Measurements from ENCODE around the gene ATXN10.

The ATXN10 gene

DNA sequence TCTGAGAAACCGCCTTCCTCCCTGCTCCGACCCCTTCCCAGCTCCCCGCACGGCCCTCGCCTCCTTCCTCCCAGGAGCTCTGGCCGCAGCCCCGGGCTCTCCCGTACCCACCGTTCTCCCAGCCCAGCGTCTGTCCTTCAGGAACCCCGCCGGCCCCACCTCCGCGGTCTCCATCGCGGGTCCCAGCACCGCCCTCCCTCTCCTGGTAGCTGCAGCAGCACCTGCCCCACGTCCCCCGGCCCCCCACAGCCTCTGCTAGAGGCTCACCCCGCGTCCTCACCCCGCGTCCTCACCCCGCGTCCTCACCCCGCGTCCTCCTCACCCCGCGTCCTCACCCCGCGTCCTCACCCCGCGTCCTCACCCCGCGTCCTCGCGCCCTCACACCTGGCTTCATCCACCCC, 219.4 kb downstream of the ATXN10 start:
- H3K4me3 ChIP-seq (ENCODE audit: low read depth, low read length): no peak overlapping the region
- DNase-seq (ENCODE audit: low read depth): no peak
- TF ChIP-seq POLR2A (IDR thresholded peaks at IDR 0.05; ENCODE audit: extremely low read depth, insufficient read length) (no peak), MAX (IDR thresholded peaks at IDR 0.05; ENCODE audit: low read depth, low read length) (no peak), MYC (IDR thresholded peaks at IDR 0.05; ENCODE audit: low read depth, low read length) (no peak)
- TF ChIP-seq, protein P1, sequence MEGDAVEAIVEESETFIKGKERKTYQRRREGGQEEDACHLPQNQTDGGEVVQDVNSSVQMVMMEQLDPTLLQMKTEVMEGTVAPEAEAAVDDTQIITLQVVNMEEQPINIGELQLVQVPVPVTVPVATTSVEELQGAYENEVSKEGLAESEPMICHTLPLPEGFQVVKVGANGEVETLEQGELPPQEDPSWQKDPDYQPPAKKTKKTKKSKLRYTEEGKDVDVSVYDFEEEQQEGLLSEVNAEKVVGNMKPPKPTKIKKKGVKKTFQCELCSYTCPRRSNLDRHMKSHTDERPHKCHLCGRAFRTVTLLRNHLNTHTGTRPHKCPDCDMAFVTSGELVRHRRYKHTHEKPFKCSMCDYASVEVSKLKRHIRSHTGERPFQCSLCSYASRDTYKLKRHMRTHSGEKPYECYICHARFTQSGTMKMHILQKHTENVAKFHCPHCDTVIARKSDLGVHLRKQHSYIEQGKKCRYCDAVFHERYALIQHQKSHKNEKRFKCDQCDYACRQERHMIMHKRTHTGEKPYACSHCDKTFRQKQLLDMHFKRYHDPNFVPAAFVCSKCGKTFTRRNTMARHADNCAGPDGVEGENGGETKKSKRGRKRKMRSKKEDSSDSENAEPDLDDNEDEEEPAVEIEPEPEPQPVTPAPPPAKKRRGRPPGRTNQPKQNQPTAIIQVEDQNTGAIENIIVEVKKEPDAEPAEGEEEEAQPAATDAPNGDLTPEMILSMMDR (IDR thresholded peaks at IDR 0.05; ENCODE audit: low read depth, low read length): no peak

GRCh38 chr22:45891471-45891995, 219.9 kb downstream of the ATXN10 start:
- DNase-seq (ENCODE audit: low read depth): peak; percentile 59
- H3K4me3 ChIP-seq (ENCODE audit: low read depth, low read length): no peak overlapping the region
- TF ChIP-seq MYC (IDR thresholded peaks at IDR 0.05; ENCODE audit: low read depth, low read length) (no peak), MAX (IDR thresholded peaks at IDR 0.05; ENCODE audit: low read depth, low read length) (no peak), POLR2A (IDR thresholded peaks at IDR 0.05; ENCODE audit: extremely low read depth, insufficient read length) (no peak)
- TF ChIP-seq, protein P1 (IDR thresholded peaks at IDR 0.05; ENCODE audit: low read depth, low read length): no peak

GRCh38 chr22:45891996-45892621, 220.5 kb downstream of the ATXN10 start:
- no peak overlapping the region for H3K4me3 ChIP-seq (ENCODE audit: low read depth, low read length)
- peak; percentile 81 for DNase-seq (ENCODE audit: low read depth)
- TF ChIP-seq, protein P1 (IDR thresholded peaks at IDR 0.05; ENCODE audit: low read depth, low read length): no peak
- TF ChIP-seq MYC (IDR thresholded peaks at IDR 0.05; ENCODE audit: low read depth, low read length) (no peak), MAX (IDR thresholded peaks at IDR 0.05; ENCODE audit: low read depth, low read length) (no peak), POLR2A (IDR thresholded peaks at IDR 0.05; ENCODE audit: extremely low read depth, insufficient read length) (no peak)

DNA sequence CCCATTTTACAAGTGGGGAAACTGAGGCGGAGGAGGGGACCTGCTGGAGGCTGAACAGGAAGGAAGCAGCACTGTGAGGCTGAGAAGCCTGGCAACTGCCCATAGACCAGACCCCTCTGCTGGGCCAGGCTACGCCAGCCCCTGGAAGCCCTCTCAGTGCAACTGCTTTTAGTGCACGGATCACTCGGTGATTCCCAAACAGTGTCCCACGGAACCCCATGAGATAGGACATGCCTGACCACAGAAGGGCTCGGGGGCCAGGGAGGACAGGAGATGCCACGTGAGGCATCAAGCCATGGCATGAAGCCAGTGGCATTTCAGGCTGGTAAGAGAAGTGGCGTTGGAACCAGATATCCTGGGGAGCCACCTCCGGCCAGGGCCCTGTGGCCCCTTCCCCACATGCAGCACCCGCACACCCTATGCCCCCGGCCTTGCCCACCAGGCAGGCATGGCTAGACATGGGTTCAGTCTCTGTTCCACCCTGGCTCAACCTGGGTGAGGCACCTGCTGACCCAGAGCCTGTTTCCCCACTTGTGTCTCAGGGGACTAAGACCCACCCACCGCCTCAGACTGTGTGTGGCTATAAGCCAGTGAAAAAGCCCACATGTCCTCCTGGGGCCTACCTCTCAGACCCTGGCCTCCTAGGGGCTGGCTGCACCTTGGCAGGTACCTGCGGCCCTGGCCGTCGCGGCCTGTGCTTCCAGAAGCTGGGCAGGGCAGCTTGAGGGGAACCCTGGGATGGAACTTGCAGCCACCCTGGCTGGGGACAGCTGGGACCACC, 221.2 kb downstream of the ATXN10 start:
- TF ChIP-seq, protein P1 (IDR thresholded peaks at IDR 0.05; ENCODE audit: low read depth, low read length): no peak
- TF ChIP-seq MYC (IDR thresholded peaks at IDR 0.05; ENCODE audit: low read depth, low read length): no peak
- TF ChIP-seq POLR2A (IDR thresholded peaks at IDR 0.05; ENCODE audit: extremely low read depth, insufficient read length): no peak
- no peak for TF ChIP-seq MAX (IDR thresholded peaks at IDR 0.05; ENCODE audit: low read depth, low read length)
- no peak overlapping the region for H3K4me3 ChIP-seq (ENCODE audit: low read depth, low read length)
- no peak for DNase-seq (ENCODE audit: low read depth)

- TF ChIP-seq POLR2A (IDR thresholded peaks at IDR 0.05; ENCODE audit: extremely low read depth, insufficient read length): no peak
- no peak for TF ChIP-seq MYC (IDR thresholded peaks at IDR 0.05; ENCODE audit: low read depth, low read length)
- TF ChIP-seq, protein P1 (IDR thresholded peaks at IDR 0.05; ENCODE audit: low read depth, low read length): no peak
- no peak for TF ChIP-seq MAX (IDR thresholded peaks at IDR 0.05; ENCODE audit: low read depth, low read length)
- no peak overlapping the region for H3K4me3 ChIP-seq (ENCODE audit: low read depth, low read length)
- DNase-seq (ENCODE audit: low read depth): no peak
Observed at GRCh38 chr22:45893516-45893915, 221.9 kb downstream of the ATXN10 start.

All from NB4 (cell line).